ENCODE data around the gene TRIM23.
"Not testable (repeated sequence)": the region's sequence is repeated elsewhere in the genome, so short reads cannot be mapped to it uniquely, and the experiment has no call there.

The TRIM23 gene
- 30.4 reads per million, percentile 56 among the genes with 10 or more reads in this experiment for total RNA-seq

- DNase-seq, result peak; percentile 90
Observed at GRCh38 chr5:65624025-65624570, at the start of gene TRIM23. TRIM23 (minus strand) TSS chr5:65624333; CDS start chr5:65624274, 59 bp downstream.

GRCh38 chr5:65672796-65673195 lies 48.7 kb upstream of the TRIM23 start:
- DNase-seq, result no peak

GRCh38 chr5:65668696-65669095 lies 44.6 kb upstream of the TRIM23 start:
- no peak for DNase-seq

- DNase-seq, result no peak
Observed at GRCh38 chr5:65663804-65664521, 39.8 kb upstream of the TRIM23 start.

GRCh38 chr5:65654713-65655112 lies 30.6 kb upstream of the TRIM23 start:
- no peak for DNase-seq

GRCh38 chr5:65651144-65651543 lies 27.0 kb upstream of the TRIM23 start:
- DNase-seq, result no peak

- no peak for DNase-seq
Observed at GRCh38 chr5:65647941-65648340, 23.8 kb upstream of the TRIM23 start.

- no peak for DNase-seq
Observed at GRCh38 chr5:65646938-65647337, 22.8 kb upstream of the TRIM23 start.

- no peak for DNase-seq
Observed at GRCh38 chr5:65640240-65640639, 16.1 kb upstream of the TRIM23 start.

- no peak for DNase-seq
Observed at GRCh38 chr5:65630981-65631380, 6.8 kb upstream of the TRIM23 start.

- DNase-seq, result no peak
Observed at GRCh38 chr5:65625743-65626142, 1.6 kb upstream of the TRIM23 start.

- DNase-seq, result peak; percentile 85
Observed at GRCh38 chr5:65624571-65625555, 730 bp upstream of the TRIM23 start, which contains the start of the genes SHLD3 and TRAPPC13. SHLD3 (plus strand) TSS chr5:65625027; CDS start chr5:65629588, 4,561 bp downstream. TRAPPC13 (plus strand) TSS chr5:65625027; CDS start chr5:65625061, 34 bp downstream.

GRCh38 chr5:65623482-65623881 lies 651 bp downstream of the TRIM23 start:
- DNase-seq, result no peak

- DNase-seq, result not testable (repeated sequence)
Observed at GRCh38 chr5:65621961-65622360, 2.2 kb downstream of the TRIM23 start.

GRCh38 chr5:65620021-65620420 lies 4.1 kb downstream of the TRIM23 start:
- no peak for DNase-seq

GRCh38 chr5:65612298-65612907 lies 11.7 kb downstream of the TRIM23 start:
- no peak for DNase-seq

- no peak for DNase-seq
Observed at GRCh38 chr5:65611524-65611923, 12.6 kb downstream of the TRIM23 start.

- DNase-seq, result not testable (repeated sequence)
Observed at GRCh38 chr5:65601761-65602160, 22.4 kb downstream of the TRIM23 start.

GRCh38 chr5:65588694-65589093 lies 35.4 kb downstream of the TRIM23 start:
- no peak for DNase-seq

- DNase-seq, result no peak
Observed at GRCh38 chr5:65577141-65577540, 47.0 kb downstream of the TRIM23 start.

GRCh38 chr5:65570598-65571226 lies 53.4 kb downstream of the TRIM23 start:
- no peak for DNase-seq

- DNase-seq, result no peak
Observed at GRCh38 chr5:65566505-65566904, 57.6 kb downstream of the TRIM23 start.
